ENCODE data around the gene PRPF8.

GRCh38 chr17:1620486-1620885 lies 64.2 kb downstream of the PRPF8 start:
- TF ChIP-seq CTCF (IDR thresholded peaks at IDR 0.05; ENCODE audit: low read depth, low read length), result no peak
- TF ChIP-seq EZH2phosphoT487 (IDR thresholded peaks at IDR 0.05; ENCODE audit: low read depth), result no peak

Measured in OCI-LY3 (cell line).